ENCODE results near the gene SQOR.

SQOR gene

GRCh38 chr15:45714590-45715488 is 80.0 kb downstream of the SQOR start:
- peak; percentile 5 to 37 for DNase-seq

DNA sequence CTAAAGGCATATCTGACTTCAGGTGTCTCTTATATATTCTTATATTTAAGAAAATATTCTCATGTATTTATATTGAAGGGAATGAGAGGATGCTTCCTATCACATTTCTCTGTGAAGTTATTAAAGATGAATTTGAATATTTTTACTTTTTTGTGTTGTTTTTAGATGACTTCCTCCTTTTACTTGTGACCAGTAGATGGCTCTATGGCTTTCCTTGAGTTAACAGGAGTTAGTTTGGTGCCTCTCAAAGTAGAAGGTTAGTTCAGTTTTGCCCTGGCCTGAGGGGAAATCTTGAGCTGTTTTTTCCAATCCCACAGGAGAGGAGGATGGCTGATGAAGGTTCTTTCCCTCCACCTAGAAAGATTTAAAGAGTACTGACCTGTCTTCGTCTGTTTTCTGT is 80.7 kb downstream of the SQOR start:
- DNase-seq = peak; percentile 27 to 60

DNA sequence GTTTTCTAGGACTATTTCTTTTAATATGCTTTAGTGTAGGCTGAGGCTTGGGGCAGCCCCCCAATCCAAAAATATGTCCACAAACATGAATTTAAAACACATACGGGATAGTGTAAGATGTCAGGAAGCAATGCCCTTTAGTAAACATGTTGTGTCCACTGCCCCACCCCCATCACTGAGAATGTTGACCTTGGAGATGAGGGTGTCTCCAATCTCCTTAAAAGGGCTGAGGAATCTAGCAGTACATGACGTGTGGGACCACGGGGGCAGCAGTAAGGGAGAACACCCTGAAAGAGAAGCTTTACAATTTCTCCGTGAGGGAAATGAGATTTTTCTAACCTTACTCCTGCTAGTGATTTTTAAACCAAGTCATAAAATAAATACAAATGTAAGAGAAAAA is 84.7 kb downstream of the SQOR start:
- no peak for DNase-seq

GRCh38 chr15:45720183-45720582 is 85.4 kb downstream of the SQOR start:
- no peak for DNase-seq

DNA sequence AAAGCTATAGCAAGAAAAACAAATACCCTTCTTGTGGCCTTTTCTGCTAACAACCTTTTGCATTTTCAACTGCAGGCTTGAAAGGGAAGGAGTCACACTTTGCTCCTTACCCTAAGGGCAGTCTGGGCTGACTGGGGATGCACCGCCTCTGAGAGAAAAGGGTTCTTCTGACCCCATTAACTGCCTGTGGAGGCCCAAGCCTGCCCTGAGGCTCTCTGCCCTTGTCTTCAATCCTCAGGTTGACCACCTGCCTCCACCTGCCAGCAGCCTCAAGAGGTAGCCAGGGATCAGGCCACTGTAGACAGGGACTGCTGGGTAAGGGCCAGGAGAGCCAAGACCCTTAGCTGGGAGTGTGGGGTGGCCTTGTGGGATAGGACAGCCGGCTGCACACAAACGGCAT is 93.8 kb downstream of the SQOR start:
- no peak for DNase-seq

GRCh38 chr15:45729141-45729540 is 94.3 kb downstream of the SQOR start:
- no peak for DNase-seq

- no peak for DNase-seq
Observed at GRCh38 chr15:45731343-45731742, 96.5 kb downstream of the SQOR start.

- DNase-seq = no peak
Observed at GRCh38 chr15:45732662-45733061, 97.8 kb downstream of the SQOR start.

GRCh38 chr15:45734260-45734711 is 99.5 kb downstream of the SQOR start:
- no peak for DNase-seq

Measured in AML-193 (cell line).